ENCODE results near the gene FDPS.
A peak's percentile ranks its signal among the peaks of the same experiment; 100 is the strongest.

FDPS gene

GRCh38 chr1:155308493-155309422, at the start of gene FDPS:
Gene FDPS (plus strand): TSS chr1:155308866. CDS start chr1:155309790, 924 bp downstream.
- DNase-seq (ENCODE audit: low read depth): peak; percentile 98
- H3K4me3 ChIP-seq (ENCODE audit: low read depth, low read length): peak within 1 kb of the TSS; percentile 97

- no peak for DNase-seq (ENCODE audit: low read depth)
- H3K4me3 ChIP-seq (ENCODE audit: low read depth, low read length): no peak overlapping the region
These were observed 48.4 kb upstream of the FDPS start for GRCh38 chr1:155260276-155260675.

GRCh38 chr1:155261493-155261851, 47.2 kb upstream of the FDPS start:
- DNase-seq (ENCODE audit: low read depth): no peak

GRCh38 chr1:155261852-155262673, 46.6 kb upstream of the FDPS start, which contains the start of gene SCAMP3:
Gene SCAMP3 (minus strand): TSS chr1:155262360. CDS start chr1:155262151, 209 bp downstream.
- H3K4me3 ChIP-seq (ENCODE audit: low read depth, low read length): peak within 1 kb of the TSS; percentile 81
- peak; percentile 95 for DNase-seq (ENCODE audit: low read depth)

More at GRCh38 chr1:155261493-155261851, 47.2 kb upstream of the FDPS start:
- H3K4me3 ChIP-seq (ENCODE audit: low read depth, low read length): peak overlapping the region; percentile 81

- no peak overlapping the region for H3K4me3 ChIP-seq (ENCODE audit: low read depth, low read length)
These were observed 45.6 kb upstream of the FDPS start for GRCh38 chr1:155263067-155263466.

GRCh38 chr1:155266553-155266952, 42.1 kb upstream of the FDPS start:
- DNase-seq (ENCODE audit: low read depth): no peak
- H3K4me3 ChIP-seq (ENCODE audit: low read depth, low read length): no peak overlapping the region

More at GRCh38 chr1:155263067-155263466, 45.6 kb upstream of the FDPS start:
- no peak for DNase-seq (ENCODE audit: low read depth)

GRCh38 chr1:155267373-155267772, 41.3 kb upstream of the FDPS start:
- no peak for DNase-seq (ENCODE audit: low read depth)
- no peak overlapping the region for H3K4me3 ChIP-seq (ENCODE audit: low read depth, low read length)

- no peak overlapping the region for H3K4me3 ChIP-seq (ENCODE audit: low read depth, low read length)
- no peak for DNase-seq (ENCODE audit: low read depth)
These were observed 40.0 kb upstream of the FDPS start for GRCh38 chr1:155268630-155269029.

GRCh38 chr1:155269381-155269780, 39.3 kb upstream of the FDPS start:
- no peak overlapping the region for H3K4me3 ChIP-seq (ENCODE audit: low read depth, low read length)
- no peak for DNase-seq (ENCODE audit: low read depth)

GRCh38 chr1:155272466-155273342, 36.0 kb upstream of the FDPS start:
- DNase-seq (ENCODE audit: low read depth): peak; percentile 11

GRCh38 chr1:155273343-155274245, 35.1 kb upstream of the FDPS start, which contains the start of gene CLK2:
Gene CLK2 (minus strand): TSS chr1:155273504. CDS start chr1:155270977, 2,527 bp downstream.
- H3K4me3 ChIP-seq (ENCODE audit: low read depth, low read length): peak within 1 kb of the TSS; percentile 77
- peak; percentile 89 for DNase-seq (ENCODE audit: low read depth)

More at GRCh38 chr1:155272466-155273342, 36.0 kb upstream of the FDPS start:
- peak overlapping the region; percentile 77 for H3K4me3 ChIP-seq (ENCODE audit: low read depth, low read length)

- peak; percentile 75 for DNase-seq (ENCODE audit: low read depth)
- peak within 1 kb of the TSS; percentile 69 for H3K4me3 ChIP-seq (ENCODE audit: low read depth, low read length)
These were observed 31.4 kb upstream of the FDPS start, which contains the start of gene HCN3 for GRCh38 chr1:155277070-155277901. Gene HCN3 (plus strand): TSS chr1:155277463. CDS start chr1:155277591, 128 bp downstream.

GRCh38 chr1:155277902-155278688, 30.6 kb upstream of the FDPS start:
- peak overlapping the region; percentile 69 for H3K4me3 ChIP-seq (ENCODE audit: low read depth, low read length)
- no peak for DNase-seq (ENCODE audit: low read depth)

- DNase-seq (ENCODE audit: low read depth): no peak
- no peak overlapping the region for H3K4me3 ChIP-seq (ENCODE audit: low read depth, low read length)
These were observed 29.9 kb upstream of the FDPS start for GRCh38 chr1:155278689-155279160.

GRCh38 chr1:155279268-155279667, 29.4 kb upstream of the FDPS start:
- H3K4me3 ChIP-seq (ENCODE audit: low read depth, low read length): no peak overlapping the region
- DNase-seq (ENCODE audit: low read depth): no peak

- no peak overlapping the region for H3K4me3 ChIP-seq (ENCODE audit: low read depth, low read length)
- DNase-seq (ENCODE audit: low read depth): no peak
These were observed 26.1 kb upstream of the FDPS start for GRCh38 chr1:155282488-155283091.
